Measurements from ENCODE around the gene ZDHHC18.

ZDHHC18 gene

DNA sequence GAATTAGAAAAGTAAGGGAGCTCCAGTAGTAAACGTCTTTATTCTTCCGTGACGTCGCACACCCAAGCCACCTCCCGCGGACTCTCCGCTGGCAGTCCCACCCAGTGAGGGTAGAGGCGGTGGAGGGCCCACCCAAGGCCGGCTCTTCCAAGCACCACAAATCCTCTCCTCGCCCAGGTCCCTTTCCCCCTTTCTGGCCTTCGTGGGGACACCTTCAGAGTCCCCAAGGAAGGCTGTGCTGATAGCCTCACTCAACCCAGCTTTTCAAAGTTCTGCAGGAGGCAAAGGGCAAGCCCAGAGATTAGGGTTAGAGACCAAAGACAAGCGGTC, 63.9 kb downstream of the ZDHHC18 start:
- peak in 1 of 58 donors; percentile 56 for DNase-seq

DNA sequence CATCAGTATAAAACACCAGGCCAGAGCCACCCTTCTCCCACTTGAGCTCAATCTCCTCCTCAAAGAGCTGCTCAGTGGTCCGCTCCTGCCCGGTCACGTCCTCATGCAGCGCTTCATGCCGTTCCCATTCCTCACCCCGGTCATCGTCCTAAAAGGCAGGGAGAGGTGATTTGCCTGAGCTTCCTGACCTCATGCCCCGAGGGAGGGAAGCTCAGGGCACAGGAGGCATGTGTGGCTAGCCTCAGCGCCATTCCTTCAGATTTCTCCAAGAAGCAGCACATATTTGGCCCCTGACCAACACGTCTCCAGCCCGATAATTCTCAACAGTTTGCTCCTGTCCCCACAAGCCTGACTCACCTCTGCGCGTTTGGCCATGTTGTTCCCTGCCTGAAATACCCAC, 67.8 kb downstream of the ZDHHC18 start:
- DNase-seq: no peak

DNA sequence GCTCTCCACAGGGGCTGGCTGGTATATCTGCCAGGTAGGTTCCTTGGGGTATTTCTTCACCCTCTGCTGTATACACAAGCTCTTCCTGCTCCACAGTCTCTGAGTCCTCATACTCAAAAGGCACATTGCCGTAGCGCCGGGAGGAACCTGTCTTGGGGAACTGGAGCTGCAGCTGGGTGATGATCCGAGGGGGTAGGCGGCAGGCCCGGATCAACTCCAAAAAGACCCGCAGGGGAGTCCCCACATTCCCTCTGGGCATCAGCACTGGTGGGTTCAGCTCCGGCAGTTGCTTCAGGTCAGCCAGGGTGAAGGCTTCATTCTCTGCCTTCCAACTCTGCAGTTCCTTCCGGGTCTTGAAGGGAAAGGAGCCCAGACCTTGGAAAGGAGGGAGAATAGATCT, 70.9 kb downstream of the ZDHHC18 start:
- DNase-seq: no peak

GRCh38 chr1:26900001-26900814, 73.7 kb downstream of the ZDHHC18 start, which contains the start of gene GPATCH3:
TSS of gene GPATCH3 (minus strand) at chr1:26900467. CDS start at chr1:26900442, 25 bp downstream.
- peak; percentile 23 to 89 (median 76) for DNase-seq

DNA sequence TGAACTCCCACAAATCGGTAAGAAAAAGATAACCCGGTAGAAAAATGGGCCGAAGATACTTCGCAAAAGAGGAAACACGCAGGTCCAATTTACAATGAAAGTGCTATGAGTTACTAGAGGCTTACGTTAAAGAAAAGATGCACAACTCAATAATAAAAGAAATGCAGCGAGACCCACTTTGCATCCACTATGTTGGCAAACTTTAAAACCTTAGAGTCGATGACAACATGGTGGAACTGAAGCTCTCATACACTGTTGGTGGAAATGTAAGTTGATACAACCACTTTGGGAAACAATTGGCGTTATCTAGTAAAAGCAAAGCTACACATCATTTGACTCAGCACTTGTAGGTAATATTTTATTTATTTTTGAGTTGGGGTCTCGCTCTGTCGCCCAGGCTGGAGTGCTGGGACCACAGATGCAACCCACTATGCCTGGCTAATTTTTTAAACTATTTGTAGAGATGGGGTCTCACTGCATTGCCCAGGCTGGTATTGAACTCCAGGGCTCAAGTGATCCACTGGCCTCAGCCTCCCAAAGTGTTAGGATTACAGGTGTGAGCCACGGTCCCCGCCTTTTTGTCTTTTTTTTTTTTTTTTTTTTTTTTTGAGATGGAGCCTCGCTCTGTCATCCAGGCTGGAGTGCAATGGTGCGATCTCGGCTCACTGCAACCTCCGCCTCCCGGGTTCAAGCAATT, 74.5 kb downstream of the ZDHHC18 start:
- DNase-seq: no peak

Data from anterior cingulate cortex (tissue), 58 donors.